HCT116 (cell line): ENCODE results near the gene SSBP1.

Experiments used
- POLR2A ChIP-seq: IDR thresholded peaks from 2 replicates; pipeline ENCODE4 v1.7.0; 2011; ENCODE audit warnings: borderline replicate concordance; ENCODE audit not compliant: insufficient read depth, insufficient read length; ENCODE audit errors: extremely low read depth
- SIN3A ChIP-seq: IDR thresholded peaks from 2 replicates; pipeline ENCODE4 v1.6.1; 2012; ENCODE audit warnings: low read depth

DNA sequence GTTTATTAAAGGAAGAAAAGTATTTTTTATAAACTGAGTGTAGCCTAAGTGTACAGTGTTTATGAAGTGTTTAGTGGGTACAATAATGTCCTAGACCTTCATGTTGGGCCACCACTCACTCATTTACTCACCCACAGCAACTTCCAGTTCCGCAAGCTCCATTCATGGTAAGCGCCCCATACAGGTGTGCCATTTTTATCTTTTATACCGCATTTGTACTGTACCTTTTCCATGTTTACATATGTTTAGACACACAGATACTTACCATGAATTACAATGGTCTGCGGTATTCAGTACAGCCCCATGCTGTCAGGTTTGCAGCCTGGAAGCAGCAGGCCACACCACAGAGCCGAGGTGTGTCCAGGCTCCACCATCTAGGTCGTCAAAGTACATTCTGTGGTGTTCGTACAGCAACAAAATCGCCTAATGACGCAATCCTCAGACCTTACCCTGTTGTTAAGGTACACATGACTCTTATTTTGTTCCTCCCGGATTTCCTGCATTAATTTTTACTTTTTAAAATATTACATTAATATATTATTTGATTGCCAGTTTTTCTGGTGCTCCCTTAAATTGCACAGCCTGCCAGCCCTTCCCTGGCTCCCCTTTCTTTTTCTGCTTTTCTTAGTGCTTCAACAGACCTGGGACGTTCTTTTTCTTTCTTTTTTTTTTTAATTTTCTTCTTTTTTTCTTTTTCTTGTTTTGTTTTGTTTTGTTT is 881 bp upstream of the SSBP1 start:
- TF ChIP-seq POLR2A (peak; percentile 28), SIN3A (no peak)
